HepG2 (cell line): ENCODE data around the gene RXFP1. TPM values are rescaled to one million over a fixed set of nuclear protein-coding genes. Genes with fewer than 3 reads are reported as not detected.

Source experiments
- ATAC-seq: fragments of 200-7000 bp; cut with Tn5 transposase; 3 replicates; pipeline ENCODE4 v1.9.1; 2020; ENCODE audit warnings: mild to moderate bottlenecking, moderate library complexity
- BruUV-seq: library from RNA; stranded (reverse); fragments of 400-500 nt; replicated peaks from 2 replicates; lab custom pipeline; 2021; lab: Mats Ljungman, UMichigan
- CTCF ChIA-PET: fragments of 300-600 bp; formaldehyde crosslinking; extraction: SDS; loops from one replicate; lab custom pipeline; 2021; ENCODE audit warnings: low total read pairs, inconsistent platforms, low intra/inter-chr PET ratio; lab: Yijun Ruan, JAX
- POLR2A ChIA-PET: fragments of 350-600 bp; sonication (Branson Sonifier 250); formaldehyde crosslinking; loops from one replicate; lab custom pipeline; 2020; ENCODE audit warnings: antibody characterized with exemption, inconsistent platforms; lab: Yijun Ruan, JAX
- DNase-seq: peaks from one replicate; pipeline ENCODE4 v3.0.0-alpha.2; 2015; ENCODE audit warnings: low spot score
- FAIRE-seq: peaks from 3 replicates; lab custom pipeline; 2011; peaks lifted over from hg19 to GRCh38; lab: Jason Lieb, UNC
- H2AFZ ChIP-seq: one replicate; pipeline ENCODE4 v1.6.1; 2011; ENCODE audit warnings: low read length, inconsistent platforms
- H3K27ac ChIP-seq: fragments of 300-600 bp; 3 replicates; pipeline ENCODE4 v1.8.0; 2011; ENCODE audit warnings: mixed run types, mild to moderate bottlenecking, mixed read lengths, low read length, inconsistent platforms; ENCODE audit not compliant: insufficient read depth; ENCODE audit errors: extremely low read length
- H3K27me3 ChIP-seq, 2 experiments: fragments of 200-600 bp in 1 of 2; 2 replicates in 1 of 2; 3 replicates in 1 of 2; pipeline versions ENCODE4 v1.6.0 to v1.8.0; 2011; ENCODE audit warnings: low read length in 2 of 2, mild to moderate bottlenecking in 2 of 2, moderate library complexity in 2 of 2, inconsistent platforms in 1 of 2; ENCODE audit not compliant: insufficient read depth in 2 of 2, control insufficient read depth in 1 of 2
- H3K36me3 ChIP-seq, 2 experiments: fragments of 200-600 bp in 1 of 2; replicated peaks in 1 of 2; 2 replicates in 1 of 2; 3 replicates in 1 of 2; pipeline versions ENCODE4 v1.5.1 to v1.8.0; 2011; ENCODE audit warnings: low read length in 2 of 2, inconsistent platforms in 1 of 2; ENCODE audit not compliant: insufficient read depth in 2 of 2, control insufficient read depth in 1 of 2
- H3K4me1 ChIP-seq: 2 replicates; pipeline ENCODE4 v1.5.1; 2012; ENCODE audit warnings: low read length, inconsistent platforms; ENCODE audit not compliant: insufficient read depth
- H3K4me2 ChIP-seq: 2 replicates; pipeline ENCODE4 v1.6.0; 2011; ENCODE audit warnings: low read depth, low read length, inconsistent platforms
- H3K4me3 ChIP-seq, 3 experiments: fragments of 200-600 bp in 1 of 3; sonication (generic), shearing (Covaris generic) in 1 of 3; replicated peaks in 1 of 3; 2 replicates each; pipeline ENCODE4 v1.5.1; 2011 to 2016; ENCODE audit warnings: low read length in 3 of 3, inconsistent platforms in 2 of 3, low read depth in 2 of 3, mild to moderate bottlenecking in 2 of 3, control low read depth in 1 of 3, mixed read lengths in 1 of 3; ENCODE audit not compliant: insufficient read depth in 1 of 3
- H3K79me2 ChIP-seq: one replicate; pipeline ENCODE4 v1.6.1; 2011; ENCODE audit warnings: low read length, inconsistent platforms; ENCODE audit not compliant: insufficient read depth
- H3K9ac ChIP-seq: 2 replicates; pipeline ENCODE4 v1.6.0; 2011; ENCODE audit warnings: mild to moderate bottlenecking, low read depth, low read length, inconsistent platforms; ENCODE audit not compliant: insufficient read depth
- H3K9me3 ChIP-seq: 2 replicates; pipeline ENCODE4 v1.5.1; 2012; ENCODE audit warnings: mild to moderate bottlenecking, low read length
- H4K20me1 ChIP-seq: 2 replicates; pipeline ENCODE4 v1.6.0; 2011; ENCODE audit warnings: inconsistent platforms, mild to moderate bottlenecking, low read length, moderate library complexity; ENCODE audit not compliant: insufficient read depth
- ELK4 ChIP-seq: sonication (generic); formaldehyde crosslinking; IDR thresholded peaks from 2 replicates; pipeline ENCODE4 v1.9.0; 2021; ENCODE audit warnings: missing genetic modification reagents, borderline replicate concordance
- FOXK2 ChIP-seq: fragments of 450-650 bp; IDR thresholded peaks from 2 replicates; pipeline ENCODE4 v1.6.1; 2016
- GATAD1 ChIP-seq: IDR thresholded peaks from 2 replicates; pipeline ENCODE4 v1.6.1; 2016; ENCODE audit warnings: missing genetic modification reagents, missing compliant biosample characterization
- HMGXB3 ChIP-seq: sonication (generic); formaldehyde crosslinking; IDR thresholded peaks from 2 replicates; pipeline ENCODE4 v1.4.0; 2020; ENCODE audit warnings: missing genetic modification reagents, borderline replicate concordance
- KMT2B ChIP-seq: IDR thresholded peaks from 2 replicates; pipeline ENCODE4 v1.6.1; 2016; ENCODE audit warnings: missing genetic modification reagents, missing compliant biosample characterization
- MED13 ChIP-seq: sonication (generic); formaldehyde crosslinking; IDR thresholded peaks from 2 replicates; pipeline ENCODE4 v1.5.0; 2020; ENCODE audit warnings: missing genetic modification reagents
- PRPF4 ChIP-seq: fragments of 200-400 bp; formaldehyde crosslinking; IDR thresholded peaks from 2 replicates; pipeline ENCODE4 v1.6.1; 2016; ENCODE audit warnings: low read length, low read depth; ENCODE audit not compliant: poor library complexity, severe bottlenecking
- SNAPC2 ChIP-seq: sonication (generic); formaldehyde crosslinking; IDR thresholded peaks from 2 replicates; pipeline ENCODE4 v1.8.1; 2022; ENCODE audit warnings: mild to moderate bottlenecking, missing genetic modification reagents
- ZBTB20 ChIP-seq: sonication (generic); formaldehyde crosslinking; IDR thresholded peaks from 2 replicates; pipeline ENCODE4 v1.8.1; 2023; ENCODE audit warnings: missing genetic modification reagents, low read depth, mild to moderate bottlenecking, borderline replicate concordance
- ZNF138 ChIP-seq: sonication (generic); formaldehyde crosslinking; IDR thresholded peaks from 2 replicates; pipeline ENCODE4 v1.5.0; 2020; ENCODE audit warnings: mild to moderate bottlenecking, low read depth, missing genetic modification reagents
- ZNF142 ChIP-seq: sonication (generic); formaldehyde crosslinking; IDR thresholded peaks from 2 replicates; pipeline ENCODE4 v1.4.0; 2020; ENCODE audit warnings: missing genetic modification reagents
- ZNF598 ChIP-seq: sonication (generic); formaldehyde crosslinking; IDR thresholded peaks from 2 replicates; pipeline ENCODE4 v1.5.1; 2020; ENCODE audit warnings: mild to moderate bottlenecking, missing genetic modification reagents, borderline replicate concordance
- WGBS: methylation state at CpG from one replicate; pipeline ENCODE4 v1.1.6; 2017; ENCODE audit warnings: low lambda C conversion rate; 5-methylcytosine and 5-hydroxymethylcytosine counted together
- in situ Hi-C: cut with HindIII; loops from 2 replicates; pipeline ENCODE4 v1.10.0; 2017; ENCODE audit warnings: low pct_unique_long_range_greater_than_20kb; ENCODE audit not compliant: extremely low pct_ligation_motif_present
- intact Hi-C: fragments of 100-400 bp; cut with micrococcal nuclease; formaldehyde crosslinking; loops from one replicate; pipeline ENCODE4 v1.10.0; 2022; ENCODE audit not compliant: unreplicated experiment
- polyA plus RNA-seq, 8 experiments: library from polyadenylated mRNA; depleted of rRNA in 3 of 8; stranded (reverse) in 7 of 8; unstranded in 1 of 8; fragments of >200 nt; fragmentation: Illumina TruSeq in 4 of 8; extraction: Trizol in 4 of 8; gene quantifications; 2 replicates each; pipeline versions ENCODE4 v1.2.1 to v1.2.3, GENCODE V29; 2011 to 2016; ENCODE audit warnings: low read depth in 4 of 8, missing spikeins in 1 of 8, mixed read lengths in 1 of 8; ENCODE audit not compliant: insufficient read depth in 1 of 8
- total RNA-seq, 5 experiments: library from RNA; depleted of rRNA; stranded (reverse); fragments of >200 nt; fragmentation: Illumina TruSeq; extraction: Trizol; gene quantifications; 2 replicates each; pipeline ENCODE4 v1.2.3, GENCODE V29; 2016; ENCODE audit warnings: low read depth in 1 of 5

Gene RXFP1
- total and polyA plus RNA-seq, 2 of the 13 experiments (the other 11 are each of a cell fraction or from before 2014, with no cell fraction given) = not detected

DNA sequence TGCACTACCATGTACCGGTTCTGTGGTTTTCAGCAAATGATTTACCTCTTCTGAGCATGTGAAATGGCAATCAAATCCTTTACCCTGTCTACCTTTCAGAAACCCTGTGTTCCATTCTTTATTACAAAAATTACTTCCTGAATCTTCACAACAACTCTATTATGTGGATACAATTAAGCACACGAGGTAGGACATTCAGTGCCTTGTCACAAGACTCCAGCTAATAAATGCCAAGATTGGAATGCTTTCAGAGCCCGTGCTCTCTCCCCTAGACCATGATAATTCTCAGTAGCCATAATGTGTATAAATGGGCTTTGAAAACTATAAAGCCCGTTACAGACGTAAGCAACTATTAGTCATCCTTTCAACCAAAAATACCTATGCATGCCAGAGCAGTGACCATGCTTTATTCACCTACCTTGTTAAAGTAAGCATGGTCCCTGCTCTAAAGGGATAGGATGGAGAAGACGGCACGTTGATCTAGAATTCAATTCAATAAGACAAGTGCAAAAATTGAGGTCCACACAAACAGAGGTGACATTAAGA is 2.4 kb downstream of the RXFP1 start:
- no peaks in the 10 kb centered on the region for H3K9me3 ChIP-seq
- ChIA-PET CTCF (no interaction called here), POLR2A (no interaction called here)
- no peak overlapping the region for H3K27ac ChIP-seq
- H3K9ac ChIP-seq = no peak overlapping the region
- no peaks in the 10 kb centered on the region for H3K4me1 ChIP-seq
- no peak overlapping the region for H2AFZ ChIP-seq
- H3K79me2 ChIP-seq = no peaks in the 10 kb centered on the region
- no TSS peak for BruUV-seq
- intact Hi-C loops (no loop called here), in situ Hi-C loops (no loop called here)
- H3K4me3 ChIP-seq = no peak overlapping the region
- no peak for FAIRE-seq
- H4K20me1 ChIP-seq = no peaks in the 10 kb centered on the region
- 2% methylated on average over 7 of the region's 7 CpGs for WGBS
- no peaks in the 10 kb centered on the region for H3K36me3 ChIP-seq
- DNase-seq = no peak
- H3K4me2 ChIP-seq = no peak overlapping the region
- H3K27me3 ChIP-seq = 0 out of 5 replicates have a peak, but pooled peaks cover 0 to 2% of the 10 kb centered on the region in 2 experiments
- no peak for ATAC-seq
- TF ChIP-seq ZNF138 (CRISPR knock-in tag) (no peak), MED13 (no peak), KMT2B (no peak), HMGXB3 (CRISPR knock-in tag) (no peak), FOXK2 (no peak), SNAPC2 (CRISPR knock-in tag) (no peak), PRPF4 (no peak), ZNF598 (CRISPR knock-in tag) (no peak), ZBTB20 (CRISPR knock-in tag) (no peak), ZNF142 (no peak), GATAD1 (no peak), ELK4 (CRISPR knock-in tag) (no peak)
